ENCODE data around the gene GPR37. TPM values are rescaled to one million over a fixed set of nuclear protein-coding genes. Genes with fewer than 3 reads are reported as not detected.
A peak's percentile ranks its signal among the peaks of the same experiment; 100 is the strongest.

The GPR37 gene
- total RNA-seq, 1 experiment from 2014 or later = 1.6 TPM

GRCh38 chr7:124713086-124713485 is 52.5 kb downstream of the GPR37 start:
- TF ChIP-seq CTCF (conservative IDR thresholded peaks at IDR 0.05) = no peak
- Histone ChIP-seq H2AK5ac (ENCODE audit: insufficient read length, low read length) (no peak overlapping the region), H3K4ac (ENCODE audit: low read depth, low read length) (no peak overlapping the region), H4K91ac (ENCODE audit: insufficient read length, low read depth, low read length) (no peak overlapping the region), H3K9me3 (ENCODE audit: control insufficient read depth, low read depth, low read length) (no peaks in the 10 kb centered on the region), H3K79me2 (ENCODE audit: insufficient read depth, low read length) (no peaks in the 10 kb centered on the region), H3T11ph (ENCODE audit: low read length) (no peak overlapping the region), H2AFZ (ENCODE audit: low read length) (no peak overlapping the region), H3K18ac (ENCODE audit: insufficient read length, low read depth, low read length) (no peak overlapping the region), H2BK12ac (ENCODE audit: insufficient read length, low read depth, low read length) (no peak overlapping the region), H4K5ac (ENCODE audit: insufficient read length, low read depth, low read length) (no peak overlapping the region), H2BK5ac (ENCODE audit: insufficient read length, low read length) (no peak overlapping the region), H2BK20ac (ENCODE audit: low read depth, low read length, poor library complexity, severe bottlenecking) (peak overlapping the region; percentile 75), H3K9ac (ENCODE audit: extremely low read depth, insufficient read length, low read length) (no peak overlapping the region), H2BK120ac (ENCODE audit: low read depth, low read length, poor library complexity, severe bottlenecking) (no peak overlapping the region), H3K23ac (ENCODE audit: insufficient read length, low read depth, low read length) (no peak overlapping the region), H4K8ac (replicated peaks; ENCODE audit: insufficient read length, low read depth, low read length) (no peak overlapping the region), H3K79me1 (ENCODE audit: insufficient read depth, low read depth, low read length, poor library complexity, severe bottlenecking) (no peaks in the 10 kb centered on the region), H3K23me2 (ENCODE audit: insufficient read length, low read depth, low read length, poor library complexity, severe bottlenecking) (no peaks in the 10 kb centered on the region), H4K20me1 (ENCODE audit: control insufficient read depth, insufficient read depth, insufficient read length) (no peaks in the 10 kb centered on the region), H3K56ac (ENCODE audit: insufficient read length, low read depth, low read length) (no peak overlapping the region), H3K27me3 (ENCODE audit: insufficient read depth, low read length) (no peaks in the 10 kb centered on the region), H3K4me1 (ENCODE audit: insufficient read depth, low read length) (peaks cover 5% of the 10 kb centered on the region; the same call in 1 of the 2 replicates), H3K14ac (ENCODE audit: insufficient read depth, low read length) (no peak overlapping the region), H3K4me2 (ENCODE audit: insufficient read depth, insufficient read length, low read length) (no peak overlapping the region), H3K27ac (ENCODE audit: insufficient read length, low read depth, low read length) (peak overlapping the region; percentile 39), H2BK15ac (ENCODE audit: low read depth, low read length) (no peak overlapping the region)
- no peak overlapping the region for H3K4me3 Mint-ChIP-seq
- peak overlapping the region in 1 of 3 experiments; percentile 38; a peak in 2 of 7 replicates for H3K27ac Mint-ChIP-seq
- peaks cover 16 to 21% of the 10 kb centered on the region in 2 experiments for H3K4me1 Mint-ChIP-seq
- no peak for DNase-seq
- H3K27me3 Mint-ChIP-seq (ENCODE audit: low read depth) = no peaks in the 10 kb centered on the region
- peaks cover 0 to 4% of the 10 kb centered on the region in 2 experiments; a peak in 3 of 5 replicates for H3K9me3 Mint-ChIP-seq
- peaks cover 0 to 14% (median 3%) of the 10 kb centered on the region in 3 experiments; a peak in 4 of 7 replicates for H3K36me3 Mint-ChIP-seq (ENCODE audit: insufficient read depth in 1 of 3, low read depth in 3 of 3)
- WGBS (ENCODE audit: extremely low coverage, insufficient read length, low lambda C conversion rate) = no CpG with 5 or more reads among the region's 3 CpGs

Measured in H9 (cell line).